ENCODE measurements around the gene SLC6A6. TPM values are rescaled to one million over a fixed set of nuclear protein-coding genes. Genes with fewer than 3 reads are reported as not detected.

The SLC6A6 gene
- total RNA-seq, 1 experiment from 2014 or later, result 72.6 TPM

- Histone ChIP-seq H3K18ac (ENCODE audit: insufficient read length, low read depth, low read length) (no peak overlapping the region), H2AFZ (ENCODE audit: low read length) (no peak overlapping the region), H2AK5ac (ENCODE audit: insufficient read length, low read length) (no peak overlapping the region), H3K4me2 (ENCODE audit: insufficient read depth, insufficient read length, low read length) (no peak overlapping the region), H3K79me2 (ENCODE audit: insufficient read depth, low read length) (no peaks in the 10 kb centered on the region), H3K27ac (ENCODE audit: insufficient read length, low read depth, low read length) (no peak overlapping the region), H3K4me1 (ENCODE audit: insufficient read depth, low read length) (peaks cover 2% of the 10 kb centered on the region; the same call in 1 of the 2 replicates), H2BK120ac (ENCODE audit: low read depth, low read length, poor library complexity, severe bottlenecking) (no peak overlapping the region), H3K23me2 (ENCODE audit: insufficient read length, low read depth, low read length, poor library complexity, severe bottlenecking) (no peaks in the 10 kb centered on the region), H3K9me3 (ENCODE audit: control insufficient read depth, low read depth, low read length) (no peaks in the 10 kb centered on the region), H3K79me1 (ENCODE audit: insufficient read depth, low read depth, low read length, poor library complexity, severe bottlenecking) (no peaks in the 10 kb centered on the region), H3K9ac (ENCODE audit: extremely low read depth, insufficient read length, low read length) (no peak overlapping the region), H2BK5ac (ENCODE audit: insufficient read length, low read length) (no peak overlapping the region), H3K27me3 (ENCODE audit: insufficient read depth, low read length) (no peaks in the 10 kb centered on the region), H4K8ac (replicated peaks; ENCODE audit: insufficient read length, low read depth, low read length) (no peak overlapping the region), H2BK20ac (ENCODE audit: low read depth, low read length, poor library complexity, severe bottlenecking) (no peak overlapping the region), H4K91ac (ENCODE audit: insufficient read length, low read depth, low read length) (no peak overlapping the region), H3K56ac (ENCODE audit: insufficient read length, low read depth, low read length) (no peak overlapping the region), H3K23ac (ENCODE audit: insufficient read length, low read depth, low read length) (no peak overlapping the region), H4K5ac (ENCODE audit: insufficient read length, low read depth, low read length) (no peak overlapping the region), H3K14ac (ENCODE audit: insufficient read depth, low read length) (no peak overlapping the region), H3K4ac (ENCODE audit: low read depth, low read length) (no peak overlapping the region), H3T11ph (ENCODE audit: low read length) (no peak overlapping the region), H2BK15ac (ENCODE audit: low read depth, low read length) (no peak overlapping the region), H4K20me1 (ENCODE audit: control insufficient read depth, insufficient read depth, insufficient read length) (no peaks in the 10 kb centered on the region), H2BK12ac (ENCODE audit: insufficient read length, low read depth, low read length) (no peak overlapping the region)
- no peak for DNase-seq
- Mint-ChIP-seq H3K36me3 (ENCODE audit: insufficient read depth in 1 of 3, low read depth in 3 of 3) (no peaks in the 10 kb centered on the region), H3K4me3 (no peak overlapping the region), H3K27me3 (ENCODE audit: low read depth) (peaks cover 11% of the 10 kb centered on the region), H3K4me1 (peaks cover 11 to 13% of the 10 kb centered on the region in 2 experiments), H3K27ac (peak overlapping the region in 1 of 3 experiments; percentile 35; a peak in 1 of 7 replicates), H3K9me3 (no peaks in the 10 kb centered on the region; a peak in 1 of 5 replicates)
- WGBS (ENCODE audit: extremely low coverage, insufficient read length, low lambda C conversion rate), result no CpG with 5 or more reads among the region's 26 CpGs
- no peak for TF ChIP-seq CTCF (conservative IDR thresholded peaks at IDR 0.05)
These were observed 43.8 kb upstream of the SLC6A6 start for GRCh38 chr3:14358426-14359211.

Measured in H9 (cell line).